ENCODE measurements around the gene SLC23A1.

- TF ChIP-seq CTCF (IDR thresholded peaks at IDR 0.05) (no peak), POLR2A (IDR thresholded peaks at IDR 0.05) (no peak)
Measured at GRCh38 chr5:139376364-139376763, 6.7 kb downstream of the SLC23A1 start.

Measured in testis (tissue), 2 donors.